Keratinocyte (primary cell): ENCODE results near the gene ENTPD6. TPM values are rescaled to one million over a fixed set of nuclear protein-coding genes. Genes with fewer than 3 reads are reported as not detected.

Source experiments
- DNase-seq: peaks from one replicate; pipeline ENCODE4 v3.0.0-alpha.2; 2011; ENCODE audit warnings: low read depth, missing footprints, low spot score
- FAIRE-seq: peaks from 2 replicates; lab custom pipeline; 2011; peaks lifted over from hg19 to GRCh38; lab: Jason Lieb, UNC
- H2AFZ ChIP-seq: 2 replicates; pipeline ENCODE4 v1.6.0; 2012; ENCODE audit warnings: low read length, control low read depth, inconsistent platforms; ENCODE audit not compliant: control insufficient read depth
- H3K27ac ChIP-seq: 2 replicates; pipeline ENCODE4 v1.5.1; 2011; ENCODE audit warnings: low read length; ENCODE audit not compliant: control insufficient read depth, insufficient read depth
- H3K27me3 ChIP-seq: 3 replicates; pipeline ENCODE4 v1.6.0; 2011; ENCODE audit warnings: low read length; ENCODE audit not compliant: control insufficient read depth, insufficient read depth; ENCODE audit errors: extremely low read depth
- H3K36me3 ChIP-seq, 2 experiments: 2 replicates in 1 of 2; 3 replicates in 1 of 2; pipeline ENCODE4 v1.5.1; 2011; ENCODE audit warnings: low read length in 2 of 2, mild to moderate bottlenecking in 1 of 2; ENCODE audit not compliant: control insufficient read depth in 2 of 2, insufficient read depth in 2 of 2; ENCODE audit errors: extremely low read depth in 1 of 2
- H3K4me1 ChIP-seq: 3 replicates; pipeline ENCODE4 v1.5.1; 2011; ENCODE audit warnings: low read length; ENCODE audit not compliant: control insufficient read depth, insufficient read depth; ENCODE audit errors: extremely low read depth
- H3K4me2 ChIP-seq: 3 replicates; pipeline ENCODE4 v1.6.0; 2011; ENCODE audit warnings: low read depth, low read length; ENCODE audit not compliant: control insufficient read depth, insufficient read depth; ENCODE audit errors: extremely low read depth
- H3K4me3 ChIP-seq, 3 experiments: fragments of 200-600 bp in 1 of 3; sonication (generic) in 1 of 3; 2 replicates in 2 of 3; 3 replicates in 1 of 3; pipeline ENCODE4 v1.5.1; 2011 to 2016; ENCODE audit warnings: low read length in 3 of 3, mild to moderate bottlenecking in 3 of 3, control low read depth in 2 of 3, inconsistent platforms in 1 of 3, low read depth in 1 of 3, mixed read lengths in 1 of 3, mixed run types in 1 of 3, moderate library complexity in 1 of 3; ENCODE audit not compliant: control insufficient read depth in 2 of 3, insufficient read depth in 2 of 3; ENCODE audit errors: extremely low read depth in 1 of 3
- H3K79me2 ChIP-seq: 2 replicates; pipeline ENCODE4 v1.6.0; 2012; ENCODE audit warnings: low read length; ENCODE audit not compliant: control insufficient read depth, insufficient read depth
- H3K9ac ChIP-seq: 3 replicates; pipeline ENCODE4 v1.6.0; 2011; ENCODE audit warnings: low read length; ENCODE audit not compliant: control insufficient read depth, insufficient read depth; ENCODE audit errors: extremely low read depth
- H3K9me1 ChIP-seq: 3 replicates; pipeline ENCODE4 v1.6.0; 2011; ENCODE audit warnings: low read length; ENCODE audit not compliant: control insufficient read depth, insufficient read depth; ENCODE audit errors: extremely low read depth
- H3K9me3 ChIP-seq: 2 replicates; pipeline ENCODE4 v1.5.1; 2012; ENCODE audit warnings: low read depth, low read length; ENCODE audit not compliant: control insufficient read depth
- H4K20me1 ChIP-seq: 3 replicates; pipeline ENCODE4 v1.6.0; 2011; ENCODE audit warnings: low read length; ENCODE audit not compliant: control insufficient read depth, insufficient read depth; ENCODE audit errors: extremely low read depth
- CTCF ChIP-seq, 3 experiments: IDR thresholded peaks in 1 of 3; conservative IDR thresholded peaks in 1 of 3; optimal IDR thresholded peaks in 1 of 3; 2 replicates in 2 of 3; 3 replicates in 1 of 3; pipeline versions ENCODE3 to v1.5.1; 2011; ENCODE audit warnings: low read length in 3 of 3, mild to moderate bottlenecking in 3 of 3, moderate library complexity in 2 of 3, control low read depth in 1 of 3, inconsistent platforms in 1 of 3; ENCODE audit not compliant: insufficient read depth in 2 of 3; ENCODE audit errors: extremely low read depth in 1 of 3
- EZH2 ChIP-seq: IDR thresholded peaks from one replicate; pipeline ENCODE4 v1.6.1; 2012; ENCODE audit warnings: inconsistent platforms, mild to moderate bottlenecking, low read length, moderate library complexity
- dilution Hi-C: fragments of 300-500 bp; cut with MboI; formaldehyde crosslinking; loops from one replicate; pipeline ENCODE4 v1.7.0; 2020; ENCODE audit warnings: low sequenced_read_pairs; ENCODE audit not compliant: extremely low pct_ligation_motif_present
- polyA plus RNA-seq, 5 experiments: library from polyadenylated mRNA; depleted of rRNA in 3 of 5; stranded (reverse) in 3 of 5; stranded (forward) in 1 of 5; unstranded in 1 of 5; fragments of >200 nt; gene quantifications; 1 replicate in 1 of 5; 2 replicates in 3 of 5; 3 replicates in 1 of 5; pipeline versions ENCODE4 v1.2.1 to v1.2.3, GENCODE V29; 2011 to 2012; ENCODE audit warnings: missing spikeins in 2 of 5, low read depth in 1 of 5, low replicate concordance in 1 of 5

Gene ENTPD6
- polyA plus RNA-seq, 1 donor (not counting 4 experiments of a cell fraction or from before 2014, with no cell fraction given): 57.8 TPM

GRCh38 chr20:25246182-25246999 is 50.9 kb downstream of the ENTPD6 start:
- TF ChIP-seq EZH2: no peak
- no peak for TF ChIP-seq CTCF (optimal IDR thresholded peaks at IDR 0.05 in 1 of 3, IDR thresholded peaks at IDR 0.05 in 1 of 3, conservative IDR thresholded peaks at IDR 0.05 in 1 of 3; ENCODE audit: extremely low read depth in 1 of 3, insufficient read depth in 2 of 3, low read length in 3 of 3)
- Histone ChIP-seq H3K4me3 (peak overlapping the region in 2 of 3 experiments; percentile 78 to 94), H3K27ac (peak overlapping the region; percentile 80), H3K36me3 (peaks cover 10 to 14% of the 10 kb centered on the region in 2 experiments), H2AFZ (no peak overlapping the region), H3K79me2 (peaks cover 34% of the 10 kb centered on the region), H3K9ac (peak overlapping the region; percentile 82), H4K20me1 (peaks cover 26% of the 10 kb centered on the region), H3K9me3 (peaks cover 2% of the 10 kb centered on the region), H3K4me1 (peaks cover 32% of the 10 kb centered on the region), H3K27me3 (no peaks in the 10 kb centered on the region), H3K9me1 (peaks cover 7% of the 10 kb centered on the region), H3K4me2 (peak overlapping the region; percentile 66)
- DNase-seq (no peak), FAIRE-seq (no peak)
- dilution Hi-C loops: no loop called here

GRCh38 chr20:25247000-25247517 is 51.5 kb downstream of the ENTPD6 start:
- dilution Hi-C loops: no loop called here
- H3K9me1 ChIP-seq: peaks cover 11% of the 10 kb centered on the region
- H3K4me3 ChIP-seq: peak overlapping the region; percentile 72 to 94 (median 78)
- DNase-seq (no peak), FAIRE-seq (peak; percentile 67)
- H3K36me3 ChIP-seq: peaks cover 15 to 19% of the 10 kb centered on the region in 2 experiments
- peak overlapping the region; percentile 66 for H3K4me2 ChIP-seq
- peaks cover 2% of the 10 kb centered on the region for H3K9me3 ChIP-seq
- H3K27ac ChIP-seq: peak overlapping the region; percentile 80
- H3K27me3 ChIP-seq: no peaks in the 10 kb centered on the region
- peak overlapping the region; percentile 82 for H3K9ac ChIP-seq
- peaks cover 38% of the 10 kb centered on the region for H3K4me1 ChIP-seq
- TF ChIP-seq CTCF (optimal IDR thresholded peaks at IDR 0.05 in 1 of 3, IDR thresholded peaks at IDR 0.05 in 1 of 3, conservative IDR thresholded peaks at IDR 0.05 in 1 of 3; ENCODE audit: extremely low read depth in 1 of 3, insufficient read depth in 2 of 3, low read length in 3 of 3) (peak in 2 of 3 experiments; percentile 53 to 77), EZH2 (no peak)
- H4K20me1 ChIP-seq: peaks cover 33% of the 10 kb centered on the region
- peaks cover 41% of the 10 kb centered on the region for H3K79me2 ChIP-seq
- peak overlapping the region; percentile 86 for H2AFZ ChIP-seq
